GM12801 (cell line): ENCODE results near the gene BCL7C.

Experiments used
- TF ChIP-seq, protein P1 (sequence below): IDR thresholded peaks from one replicate; pipeline ENCODE4 v1.5.1; 2011; ENCODE audit warnings: control low read depth; ENCODE audit not compliant: insufficient read length; ENCODE audit errors: extremely low read depth

The BCL7C gene

DNA sequence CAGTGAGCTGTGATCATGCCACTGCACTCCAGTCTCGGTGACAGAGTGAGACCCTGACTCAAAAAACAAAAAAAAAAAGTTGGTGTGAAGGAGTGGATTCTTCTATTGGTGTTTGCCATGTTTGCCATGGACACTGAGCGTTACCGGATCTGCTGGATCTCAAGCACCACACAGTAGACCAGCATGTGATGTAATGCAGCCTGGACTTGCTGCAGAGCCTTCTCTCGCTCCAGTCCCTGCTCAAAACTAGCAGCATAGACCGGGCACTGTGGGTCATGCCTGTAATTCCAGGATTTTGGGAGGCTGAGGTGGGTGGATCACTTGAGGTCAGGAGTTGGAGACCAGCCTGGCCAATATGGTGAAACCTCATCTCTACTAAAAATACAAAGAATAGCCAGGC is 50.4 kb downstream of the BCL7C start:
- TF ChIP-seq, protein P1, sequence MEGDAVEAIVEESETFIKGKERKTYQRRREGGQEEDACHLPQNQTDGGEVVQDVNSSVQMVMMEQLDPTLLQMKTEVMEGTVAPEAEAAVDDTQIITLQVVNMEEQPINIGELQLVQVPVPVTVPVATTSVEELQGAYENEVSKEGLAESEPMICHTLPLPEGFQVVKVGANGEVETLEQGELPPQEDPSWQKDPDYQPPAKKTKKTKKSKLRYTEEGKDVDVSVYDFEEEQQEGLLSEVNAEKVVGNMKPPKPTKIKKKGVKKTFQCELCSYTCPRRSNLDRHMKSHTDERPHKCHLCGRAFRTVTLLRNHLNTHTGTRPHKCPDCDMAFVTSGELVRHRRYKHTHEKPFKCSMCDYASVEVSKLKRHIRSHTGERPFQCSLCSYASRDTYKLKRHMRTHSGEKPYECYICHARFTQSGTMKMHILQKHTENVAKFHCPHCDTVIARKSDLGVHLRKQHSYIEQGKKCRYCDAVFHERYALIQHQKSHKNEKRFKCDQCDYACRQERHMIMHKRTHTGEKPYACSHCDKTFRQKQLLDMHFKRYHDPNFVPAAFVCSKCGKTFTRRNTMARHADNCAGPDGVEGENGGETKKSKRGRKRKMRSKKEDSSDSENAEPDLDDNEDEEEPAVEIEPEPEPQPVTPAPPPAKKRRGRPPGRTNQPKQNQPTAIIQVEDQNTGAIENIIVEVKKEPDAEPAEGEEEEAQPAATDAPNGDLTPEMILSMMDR, result no peak

DNA sequence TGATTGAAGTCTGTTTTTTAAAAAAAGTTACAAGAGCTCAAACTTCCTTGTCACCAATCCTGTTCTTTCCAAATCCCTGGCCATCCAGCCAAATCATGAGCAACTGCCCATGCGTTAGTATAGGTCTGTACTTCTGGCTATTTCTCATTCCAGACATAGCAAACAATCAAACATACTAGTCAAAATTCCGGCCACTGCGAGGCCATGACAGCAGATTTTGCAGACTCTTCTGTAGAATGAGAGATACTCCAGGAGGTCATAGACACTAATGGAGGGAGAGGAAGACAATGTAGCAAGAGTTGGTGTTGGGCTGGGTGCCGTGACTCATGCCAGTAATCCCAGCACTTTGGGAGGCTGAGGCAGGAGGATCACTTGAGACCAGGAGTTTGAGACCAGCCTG is 50.9 kb downstream of the BCL7C start:
- TF ChIP-seq, protein P1, result no peak

DNA sequence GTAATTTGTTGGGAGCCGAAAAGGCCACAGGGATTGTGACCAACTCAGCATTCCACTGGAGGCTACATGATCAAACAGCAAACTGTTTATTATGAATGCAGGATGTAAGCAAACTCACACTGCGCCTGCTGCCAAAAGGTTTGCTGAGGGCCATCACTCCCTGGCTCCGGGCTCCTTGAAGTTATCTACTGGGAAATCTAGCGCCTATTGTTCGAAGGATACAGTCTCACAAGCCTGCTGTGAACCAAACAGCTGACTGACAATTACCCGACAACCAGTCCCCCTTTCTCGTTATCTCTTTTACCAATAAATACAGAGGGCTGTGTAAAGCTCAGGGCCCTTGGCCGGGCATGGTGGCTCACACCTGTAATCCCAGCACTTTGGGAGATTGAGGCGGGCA is 52.5 kb downstream of the BCL7C start:
- TF ChIP-seq, protein P1, result no peak

DNA sequence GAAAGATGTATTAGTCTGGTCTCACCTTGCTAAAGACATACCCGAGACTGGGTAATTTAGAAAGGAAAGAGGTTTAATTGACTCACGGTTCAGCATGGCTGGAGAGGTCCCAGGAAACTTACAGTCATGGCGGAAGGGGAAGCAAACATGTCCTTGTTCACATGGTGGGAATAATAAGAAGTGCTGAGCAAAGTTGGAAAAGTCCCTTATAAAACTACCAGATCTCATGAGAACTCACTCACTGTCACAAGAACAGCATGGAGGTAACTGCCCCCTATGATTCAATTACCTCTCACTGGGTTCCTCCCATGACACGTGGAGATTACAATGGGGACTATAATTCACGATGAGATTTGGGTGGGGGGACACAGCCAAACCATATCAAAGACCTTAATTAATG is 53.3 kb downstream of the BCL7C start:
- TF ChIP-seq, protein P1, result no peak

DNA sequence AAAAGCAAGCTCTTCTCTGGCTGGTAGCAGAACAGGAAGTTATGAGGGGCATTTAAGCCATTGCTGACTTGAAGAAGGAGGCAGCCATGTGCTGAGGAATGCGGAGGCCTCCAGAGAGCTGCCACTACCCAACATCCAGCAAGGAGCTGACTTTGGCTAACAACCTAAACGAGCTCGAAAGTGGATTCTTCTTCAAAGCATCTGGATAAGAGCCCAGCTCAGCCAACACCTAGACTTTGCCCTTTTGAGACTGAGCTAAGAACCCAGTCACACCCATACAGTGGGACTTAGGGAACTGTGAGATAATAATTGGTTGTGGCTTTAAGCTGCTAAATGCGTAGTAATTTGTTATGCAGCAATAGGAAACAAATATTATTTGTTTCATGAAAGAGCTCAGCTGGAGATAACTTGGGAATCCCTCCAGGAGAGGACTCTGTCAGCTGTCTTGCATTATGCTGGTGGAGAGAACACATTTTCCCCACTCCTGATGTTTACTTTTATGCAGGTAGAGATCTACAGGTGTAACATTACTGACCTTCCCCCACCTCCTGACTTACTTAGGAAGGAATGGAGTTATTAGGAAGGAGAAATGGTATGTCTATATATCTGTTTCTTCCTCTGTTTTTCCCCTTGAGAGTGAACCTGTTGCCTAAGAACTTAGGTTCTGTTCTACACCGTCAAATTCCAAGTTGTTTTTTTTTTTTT is 54.2 kb downstream of the BCL7C start:
- TF ChIP-seq, protein P1, result no peak

DNA sequence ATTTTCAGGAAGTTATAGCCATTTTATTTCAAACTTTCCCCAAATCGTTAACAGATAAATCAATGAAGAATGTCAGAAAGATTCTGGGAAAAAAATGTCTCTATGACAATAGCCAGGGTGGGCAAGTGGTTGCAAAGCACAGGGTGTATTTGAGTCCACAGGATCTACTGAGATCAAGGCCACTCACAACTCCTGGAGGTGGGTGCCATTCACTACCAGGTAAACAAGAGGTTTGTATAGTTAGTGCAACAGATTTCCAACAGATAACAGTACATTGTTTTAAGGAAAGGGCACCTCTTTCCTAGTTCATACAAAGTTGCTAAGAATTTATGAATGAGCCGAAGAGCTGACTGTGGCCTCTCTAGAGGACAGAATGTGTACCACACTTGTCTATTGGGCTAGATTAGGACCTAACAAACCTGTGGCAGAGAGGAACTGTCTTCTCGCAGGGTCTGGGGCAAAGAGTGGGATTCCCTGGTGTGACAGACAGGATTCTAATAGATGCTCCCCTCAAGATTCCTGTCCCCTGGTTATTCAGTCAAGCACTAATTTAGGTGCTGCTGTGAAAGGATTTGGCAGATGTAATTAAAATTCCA is 54.9 kb downstream of the BCL7C start:
- TF ChIP-seq, protein P1, result no peak

DNA sequence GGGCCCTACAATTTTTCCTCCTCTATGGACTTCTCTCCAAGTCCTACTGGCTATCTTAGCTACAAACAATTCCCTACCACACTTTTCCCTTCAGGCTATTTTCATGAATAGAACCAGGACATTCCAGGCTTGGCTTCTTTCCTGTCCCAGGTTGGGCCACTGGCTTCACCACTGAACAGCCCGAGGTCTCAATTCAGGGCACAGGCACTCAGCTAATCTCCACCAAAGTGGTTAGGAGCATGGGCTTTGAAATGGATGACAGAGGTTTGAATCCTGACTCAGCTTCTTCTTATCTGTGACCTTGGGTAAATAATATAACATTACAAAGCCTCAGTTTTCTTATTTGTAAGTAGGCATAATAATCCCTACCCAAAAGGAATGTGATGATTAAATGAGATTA is 56.0 kb downstream of the BCL7C start:
- TF ChIP-seq, protein P1, result no peak
